HEK293 (cell line): ENCODE results near the gene FANK1.

Experiments
- CTCF ChIA-PET: fragments of 350-600 bp; formaldehyde crosslinking; extraction: SDS; loops from one replicate; lab custom pipeline; 2021; ENCODE audit warnings: antibody characterized with exemption; lab: Yijun Ruan, JAX
- POLR2A ChIA-PET: fragments of 300-600 bp; formaldehyde crosslinking; extraction: SDS; loops from one replicate; lab custom pipeline; 2020; ENCODE audit warnings: antibody characterized with exemption, inconsistent platforms; lab: Yijun Ruan, JAX
- H3K27ac ChIP-seq: fragments of 200-500 bp; sonication (Bioruptor generic); 2 replicates; pipeline ENCODE4 v1.5.1; 2014; ENCODE audit warnings: low read depth, low read length, control low read depth, inconsistent platforms; ENCODE audit errors: extremely low read depth
- H3K36me3 ChIP-seq, 2 experiments: fragments of 200-500 bp in 1 of 2; sonication (Bioruptor generic) in 1 of 2; 1 replicate in 1 of 2; 2 replicates in 1 of 2; pipeline ENCODE4 v1.5.1; 2014 to 2017; ENCODE audit warnings: inconsistent platforms in 2 of 2, low read length in 2 of 2; ENCODE audit not compliant: control insufficient read depth in 2 of 2, insufficient read depth in 1 of 2
- H3K4me1 ChIP-seq: fragments of 200-500 bp; sonication (Bioruptor generic); 2 replicates; pipeline ENCODE4 v1.5.1; 2014; ENCODE audit warnings: mild to moderate bottlenecking, low read length, inconsistent platforms; ENCODE audit not compliant: control insufficient read depth, insufficient read depth
- H3K4me3 ChIP-seq: 2 replicates; pipeline ENCODE4 v1.5.1; 2011; ENCODE audit warnings: low read depth, mild to moderate bottlenecking, control low read depth, low read length, moderate library complexity
- H3K9me3 ChIP-seq: fragments of 200-500 bp; sonication (Bioruptor generic); 2 replicates; pipeline ENCODE4 v1.5.1; 2014; ENCODE audit warnings: low read depth, low read length, inconsistent platforms; ENCODE audit not compliant: control insufficient read depth, insufficient read depth
- ELK4 ChIP-seq: IDR thresholded peaks from 2 replicates; pipeline ENCODE4 v1.6.1; 2011; ENCODE audit warnings: mild to moderate bottlenecking, low read depth, low read length, borderline replicate concordance
- FEZF1 ChIP-seq: fragments of 450-650 bp; formaldehyde crosslinking; IDR thresholded peaks from 2 replicates; pipeline ENCODE4 v1.5.1; 2016; ENCODE audit warnings: missing biosample characterization, missing genetic modification characterization
- GLI2 ChIP-seq: fragments of 450-650 bp; formaldehyde crosslinking; IDR thresholded peaks from 2 replicates; pipeline ENCODE4; 2017; ENCODE audit warnings: missing biosample characterization, missing genetic modification characterization, low read depth, borderline replicate concordance
- KLF16 ChIP-seq: fragments of 450-650 bp; formaldehyde crosslinking; IDR thresholded peaks from 2 replicates; pipeline ENCODE4 v1.5.1; 2017; ENCODE audit warnings: missing biosample characterization, missing genetic modification characterization
- KLF8 ChIP-seq: fragments of 450-650 bp; formaldehyde crosslinking; IDR thresholded peaks from 2 replicates; pipeline ENCODE4 v1.5.1; 2016; ENCODE audit warnings: missing biosample characterization, missing genetic modification characterization
- OVOL3 ChIP-seq: fragments of 450-650 bp; formaldehyde crosslinking; IDR thresholded peaks from 2 replicates; pipeline ENCODE4 v1.5.1; 2016; ENCODE audit warnings: missing biosample characterization, missing genetic modification characterization
- PRDM2 ChIP-seq: fragments of 450-650 bp; formaldehyde crosslinking; IDR thresholded peaks from 2 replicates; pipeline ENCODE4 v1.5.1; 2016; ENCODE audit warnings: missing biosample characterization, missing genetic modification characterization, borderline replicate concordance
- TSHZ1 ChIP-seq: fragments of 450-650 bp; formaldehyde crosslinking; IDR thresholded peaks from 2 replicates; pipeline ENCODE4 v1.5.1; 2016; ENCODE audit warnings: missing biosample characterization, missing genetic modification characterization, borderline replicate concordance
- ZBTB8A ChIP-seq: fragments of 450-650 bp; formaldehyde crosslinking; IDR thresholded peaks from 2 replicates; pipeline ENCODE4 v1.5.1; 2016; ENCODE audit warnings: missing biosample characterization, missing genetic modification characterization
- ZFP37 ChIP-seq: fragments of 450-650 bp; formaldehyde crosslinking; IDR thresholded peaks from 2 replicates; pipeline ENCODE4 v1.5.1; 2016; ENCODE audit warnings: missing biosample characterization, missing genetic modification characterization
- ZNF23 ChIP-seq: fragments of 450-650 bp; formaldehyde crosslinking; IDR thresholded peaks from 2 replicates; pipeline ENCODE4 v1.5.1; 2016; ENCODE audit warnings: missing biosample characterization, missing genetic modification characterization, borderline replicate concordance
- ZNF239 ChIP-seq: fragments of 450-650 bp; formaldehyde crosslinking; IDR thresholded peaks from 2 replicates; pipeline ENCODE4 v1.5.1; 2016; ENCODE audit warnings: missing biosample characterization, missing genetic modification characterization
- ZNF488 ChIP-seq: fragments of 450-650 bp; formaldehyde crosslinking; IDR thresholded peaks from 2 replicates; pipeline ENCODE4 v1.5.1; 2016; ENCODE audit warnings: missing biosample characterization, missing genetic modification characterization
- ZNF521 ChIP-seq: fragments of 450-650 bp; formaldehyde crosslinking; IDR thresholded peaks from 2 replicates; pipeline ENCODE4 v1.5.1; 2017; ENCODE audit warnings: missing biosample characterization, mild to moderate bottlenecking, missing genetic modification characterization
- ZNF558 ChIP-seq: fragments of 450-650 bp; formaldehyde crosslinking; IDR thresholded peaks from 2 replicates; pipeline ENCODE4 v1.5.1; 2016; ENCODE audit warnings: missing biosample characterization, missing genetic modification characterization
- ZNF639 ChIP-seq: fragments of 450-650 bp; formaldehyde crosslinking; IDR thresholded peaks from 2 replicates; pipeline ENCODE4 v1.5.1; 2016; ENCODE audit warnings: missing biosample characterization, missing genetic modification characterization
- ZNF76 ChIP-seq: fragments of 450-650 bp; formaldehyde crosslinking; IDR thresholded peaks from 2 replicates; pipeline ENCODE4; 2016; ENCODE audit warnings: low read depth, missing biosample characterization, missing genetic modification characterization, borderline replicate concordance
- ZSCAN23 ChIP-seq: fragments of 450-650 bp; formaldehyde crosslinking; IDR thresholded peaks from 2 replicates; pipeline ENCODE4 v1.5.1; 2016; ENCODE audit warnings: missing biosample characterization, missing genetic modification characterization
- ZSCAN5A ChIP-seq: fragments of 450-650 bp; formaldehyde crosslinking; IDR thresholded peaks from 2 replicates; pipeline ENCODE4 v1.5.1; 2016; ENCODE audit warnings: missing biosample characterization, missing genetic modification characterization

FANK1 gene

GRCh38 chr10:125991392-125991791 is 95.0 kb downstream of the FANK1 start:
- ChIA-PET POLR2A (no interaction called here), CTCF (interaction anchor here (0.6 kb wide), 1 partner anchor 9 kb away, joined by 3 read pairs; no protein-coding TSS in a partner anchor)
- H3K4me3 ChIP-seq: no peak overlapping the region
- no peaks in the 10 kb centered on the region for H3K9me3 ChIP-seq
- H3K36me3 ChIP-seq: no peaks in the 10 kb centered on the region
- H3K4me1 ChIP-seq: no peaks in the 10 kb centered on the region
- H3K27ac ChIP-seq: no peak overlapping the region
- TF ChIP-seq ZNF521 (no peak), ZNF639 (tag by site-specific recombination) (no peak), ZNF23 (no peak), ELK4 (no peak), ZNF76 (tag by site-specific recombination) (no peak), KLF16 (tag by site-specific recombination) (no peak), OVOL3 (tag by site-specific recombination) (no peak), ZSCAN23 (tag by site-specific recombination) (no peak), GLI2 (tag by site-specific recombination) (no peak), TSHZ1 (tag by site-specific recombination) (no peak), KLF8 (no peak), ZSCAN5A (tag by site-specific recombination) (no peak), FEZF1 (no peak), ZNF488 (tag by site-specific recombination) (no peak), ZBTB8A (tag by site-specific recombination) (no peak)

GRCh38 chr10:125992254-125992653 is 95.9 kb downstream of the FANK1 start:
- CTCF ChIA-PET: interaction anchor here (0.6 to 1.2 kb wide), 2 partner anchors 17 to 23 kb away, joined by 3 read pairs; no protein-coding TSS in a partner anchor
- POLR2A ChIA-PET: no interaction called here

More at GRCh38 chr10:125992254-125992653, 95.9 kb downstream of the FANK1 start:
- Histone ChIP-seq H3K36me3 (no peaks in the 10 kb centered on the region), H3K9me3 (no peaks in the 10 kb centered on the region), H3K4me3 (no peak overlapping the region), H3K27ac (no peak overlapping the region), H3K4me1 (no peaks in the 10 kb centered on the region)
- no peak for TF ChIP-seq ZNF558
- no peak for TF ChIP-seq PRDM2 (tag by site-specific recombination)
- TF ChIP-seq ZNF239: no peak
- no peak for TF ChIP-seq ZFP37
